ENCODE data around the gene BCAS3.

The BCAS3 gene

GRCh38 chr17:61398721-61399130 is 721.1 kb downstream of the BCAS3 start:
- Mint-ChIP-seq H3K36me3 (no peaks in the 10 kb centered on the region), H3K4me3 (peak overlapping the region; percentile 46), H3K27ac (no peak overlapping the region), H3K9me3 (no peaks in the 10 kb centered on the region), H3K4me1 (peaks cover 42% of the 10 kb centered on the region)
- no peak for DNase-seq (ENCODE audit: low spot score in 2 of 2)
- ATAC-seq, result no peak

GRCh38 chr17:61399131-61400065 is 721.7 kb downstream of the BCAS3 start, which contains the start of gene TBX2:
TBX2 (plus strand) TSS chr17:61399843; CDS start chr17:61400177, 334 bp downstream.
- no peak for ATAC-seq
- no peaks in the 10 kb centered on the region for H3K36me3 Mint-ChIP-seq
- H3K4me3 Mint-ChIP-seq, result peak within 1 kb of the TSS; percentile 53
- no peak within 1 kb of the TSS for H3K27ac Mint-ChIP-seq
- peaks cover 46% of the 10 kb centered on the region for H3K4me1 Mint-ChIP-seq
- DNase-seq (ENCODE audit: low spot score in 2 of 2), result peak in 1 of 2 donors; percentile 58
- no peaks in the 10 kb centered on the region for H3K9me3 Mint-ChIP-seq

- DNase-seq (ENCODE audit: low spot score in 2 of 2), result peak in 1 of 2 donors; percentile 59
- Mint-ChIP-seq H3K27ac (no peak overlapping the region), H3K4me1 (peaks cover 46% of the 10 kb centered on the region), H3K4me3 (peak overlapping the region; percentile 53), H3K9me3 (no peaks in the 10 kb centered on the region), H3K36me3 (no peaks in the 10 kb centered on the region)
- no peak for ATAC-seq
Measured at GRCh38 chr17:61400066-61400716, 722.5 kb downstream of the BCAS3 start.

GRCh38 chr17:61400717-61401388 is 723.2 kb downstream of the BCAS3 start:
- Mint-ChIP-seq H3K36me3 (no peaks in the 10 kb centered on the region), H3K9me3 (no peaks in the 10 kb centered on the region), H3K4me1 (peaks cover 39% of the 10 kb centered on the region), H3K4me3 (peak overlapping the region; percentile 53), H3K27ac (no peak overlapping the region)
- ATAC-seq (no peak), DNase-seq (ENCODE audit: low spot score in 2 of 2) (peak in 1 of 2 donors; percentile 60)

GRCh38 chr17:61401389-61402072 is 723.9 kb downstream of the BCAS3 start:
- H3K36me3 Mint-ChIP-seq, result no peaks in the 10 kb centered on the region
- H3K4me1 Mint-ChIP-seq, result peaks cover 37% of the 10 kb centered on the region
- peak overlapping the region; percentile 53 for H3K4me3 Mint-ChIP-seq
- DNase-seq (ENCODE audit: low spot score in 2 of 2), result peak in 1 of 2 donors; percentile 55
- H3K27ac Mint-ChIP-seq, result no peak overlapping the region
- ATAC-seq, result no peak
- no peaks in the 10 kb centered on the region for H3K9me3 Mint-ChIP-seq

GRCh38 chr17:61402073-61402541 is 724.5 kb downstream of the BCAS3 start:
- DNase-seq (ENCODE audit: low spot score in 2 of 2), result no peak
- no peak for ATAC-seq
- no peak overlapping the region for H3K27ac Mint-ChIP-seq

GRCh38 chr17:61402978-61403800 is 725.5 kb downstream of the BCAS3 start:
- ATAC-seq (peak; percentile 20), DNase-seq (ENCODE audit: low spot score in 2 of 2) (peak in 1 of 2 donors; percentile 67)
- Mint-ChIP-seq H3K4me3 (peak overlapping the region; percentile 61), H3K36me3 (no peaks in the 10 kb centered on the region), H3K4me1 (peaks cover 33% of the 10 kb centered on the region), H3K27ac (no peak overlapping the region), H3K9me3 (no peaks in the 10 kb centered on the region)

More at GRCh38 chr17:61402073-61402541, 724.5 kb downstream of the BCAS3 start:
- Mint-ChIP-seq H3K9me3 (no peaks in the 10 kb centered on the region), H3K4me1 (peaks cover 37% of the 10 kb centered on the region), H3K4me3 (peak overlapping the region; percentile 61), H3K36me3 (no peaks in the 10 kb centered on the region)

DNA sequence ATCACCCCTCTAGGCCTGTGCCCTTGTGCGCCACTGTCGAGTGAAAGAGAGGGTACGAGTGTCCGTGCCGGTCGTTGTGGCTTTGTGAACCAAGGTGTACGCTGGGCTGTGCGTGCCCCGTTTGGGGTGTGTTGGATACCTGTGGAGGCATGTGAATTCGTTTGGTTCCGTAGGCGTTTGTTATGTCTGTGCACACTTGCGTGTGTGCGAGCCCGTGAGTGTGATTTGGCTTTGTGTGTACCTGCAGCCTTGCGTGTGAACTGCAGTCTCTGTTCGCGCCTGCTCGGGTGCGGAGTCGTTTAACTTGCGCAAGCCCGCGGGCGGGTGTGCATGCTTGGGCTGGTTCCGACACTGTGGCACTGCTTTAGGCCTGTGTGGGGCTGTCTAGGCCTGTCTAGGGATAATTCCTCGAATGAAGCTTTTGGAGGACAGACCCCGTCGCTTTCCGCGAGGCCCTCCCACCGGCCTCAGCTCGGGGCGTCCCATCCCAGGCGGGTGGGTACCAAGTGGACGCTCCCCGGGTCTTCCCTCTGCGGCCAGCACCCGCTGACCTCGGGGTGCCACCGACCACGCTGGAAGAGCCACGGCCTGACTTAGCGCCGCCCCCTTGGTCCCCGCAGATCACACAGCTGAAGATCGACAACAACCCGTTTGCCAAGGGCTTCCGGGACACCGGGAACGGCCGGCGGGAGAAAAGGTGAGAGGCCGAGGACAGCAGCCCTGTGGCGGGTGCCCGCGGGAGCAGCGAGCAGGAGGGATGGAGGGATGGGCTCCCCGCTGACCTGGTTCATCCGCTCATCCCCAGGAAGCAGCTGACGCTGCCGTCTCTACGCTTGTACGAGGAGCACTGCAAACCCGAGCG is 726.4 kb downstream of the BCAS3 start:
- H3K4me1 Mint-ChIP-seq, result peaks cover 36% of the 10 kb centered on the region
- H3K27ac Mint-ChIP-seq, result no peak overlapping the region
- no peaks in the 10 kb centered on the region for H3K9me3 Mint-ChIP-seq
- DNase-seq (ENCODE audit: low spot score in 2 of 2) (peak in 1 of 2 donors; percentile 61), ATAC-seq (no peak)
- peak overlapping the region; percentile 61 for H3K4me3 Mint-ChIP-seq
- no peaks in the 10 kb centered on the region for H3K36me3 Mint-ChIP-seq

GRCh38 chr17:61404663-61404912 is 726.9 kb downstream of the BCAS3 start:
- Mint-ChIP-seq H3K4me1 (peaks cover 37% of the 10 kb centered on the region), H3K27ac (no peak overlapping the region), H3K4me3 (peak overlapping the region; percentile 61), H3K36me3 (no peaks in the 10 kb centered on the region), H3K9me3 (no peaks in the 10 kb centered on the region)
- no peak for DNase-seq (ENCODE audit: low spot score in 2 of 2)
- no peak for ATAC-seq

GRCh38 chr17:61404913-61405685 is 727.4 kb downstream of the BCAS3 start:
- Mint-ChIP-seq H3K4me1 (peaks cover 40% of the 10 kb centered on the region), H3K36me3 (no peaks in the 10 kb centered on the region), H3K4me3 (peak overlapping the region; percentile 61), H3K9me3 (no peaks in the 10 kb centered on the region), H3K27ac (no peak overlapping the region)
- DNase-seq (ENCODE audit: low spot score in 2 of 2) (peak in 1 of 2 donors; percentile 64), ATAC-seq (no peak)

DNA sequence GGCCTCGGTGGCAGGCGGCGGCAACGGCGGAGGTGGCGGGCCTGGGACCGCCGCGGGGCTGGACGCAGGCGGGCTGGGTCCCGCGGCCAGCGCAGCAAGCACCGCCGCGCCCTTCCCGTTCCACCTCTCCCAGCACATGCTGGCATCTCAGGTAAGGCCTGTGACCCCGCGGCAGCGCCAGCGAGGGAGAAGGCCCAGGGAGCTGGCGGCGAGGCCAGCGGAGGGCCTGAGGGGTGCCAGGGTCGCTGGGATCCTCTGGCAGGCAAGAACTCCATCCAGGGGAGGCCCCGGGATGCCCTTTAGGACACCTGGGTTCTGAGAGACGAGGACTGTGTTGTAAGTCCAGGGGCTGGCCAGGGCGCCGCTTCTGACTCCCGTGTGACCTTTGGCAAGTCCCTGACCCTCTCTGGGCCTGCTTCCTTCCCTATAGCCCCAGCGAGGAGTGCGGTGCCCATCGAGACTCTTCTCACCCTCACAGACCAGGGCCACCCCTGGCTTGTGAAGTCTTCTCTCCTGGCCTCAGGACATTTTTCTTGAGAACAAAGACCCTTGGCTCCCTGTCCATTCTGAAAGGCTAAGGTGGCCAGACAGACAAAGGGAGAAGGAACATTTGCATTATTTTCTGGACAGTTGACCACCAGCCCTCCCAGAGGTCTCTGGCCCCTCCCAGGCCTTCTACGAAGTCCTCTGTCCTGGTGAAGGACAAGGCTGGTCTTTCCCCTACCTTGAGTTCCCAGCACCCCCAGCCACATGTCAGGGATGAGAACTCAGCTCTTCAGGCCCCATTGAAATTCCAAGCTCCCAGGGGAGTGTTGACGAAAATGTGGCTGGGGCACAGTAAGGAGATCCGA is 728.3 kb downstream of the BCAS3 start:
- no peaks in the 10 kb centered on the region for H3K36me3 Mint-ChIP-seq
- peaks cover 48% of the 10 kb centered on the region for H3K4me1 Mint-ChIP-seq
- ATAC-seq (no peak), DNase-seq (ENCODE audit: low spot score in 2 of 2) (no peak)
- no peaks in the 10 kb centered on the region for H3K9me3 Mint-ChIP-seq
- no peak overlapping the region for H3K27ac Mint-ChIP-seq
- H3K4me3 Mint-ChIP-seq, result no peak overlapping the region

DNA sequence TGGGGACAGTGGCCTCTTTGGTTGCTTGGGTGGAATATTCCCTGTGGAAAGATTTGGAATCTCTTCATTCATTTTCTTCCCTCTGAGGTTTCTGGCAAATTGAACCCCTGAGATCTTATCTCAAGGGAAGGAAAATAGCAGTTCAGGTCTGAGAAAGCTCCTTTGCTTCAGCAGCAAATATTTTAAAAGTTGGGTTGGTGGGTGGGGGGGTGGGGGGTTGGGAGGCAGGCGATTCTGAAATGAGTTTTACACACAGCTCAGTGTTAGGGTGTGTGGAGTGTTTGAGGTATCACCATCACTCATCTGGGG is 728.8 kb downstream of the BCAS3 start:
- DNase-seq (ENCODE audit: low spot score in 2 of 2) (no peak), ATAC-seq (no peak)
- H3K9me3 Mint-ChIP-seq, result no peaks in the 10 kb centered on the region
- H3K4me1 Mint-ChIP-seq, result peaks cover 42% of the 10 kb centered on the region
- H3K4me3 Mint-ChIP-seq, result no peak overlapping the region
- no peaks in the 10 kb centered on the region for H3K36me3 Mint-ChIP-seq
- no peak overlapping the region for H3K27ac Mint-ChIP-seq

All from stimulated activated effector memory CD8-positive, alpha-beta T cell treated with anti-CD3 and anti-CD28 coated beads, Interleukin-12 subunit alpha, Interleukin-12 subunit beta, amount 100 ng/mL, for 72 hours (primary cell).